ENCODE data around the gene ABHD8. TPM values are rescaled to one million over a fixed set of nuclear protein-coding genes. Genes with fewer than 3 reads are reported as not detected.
A peak's percentile ranks its signal among the peaks of the same experiment; 100 is the strongest.

ABHD8 gene
- total and polyA plus RNA-seq, 2 of the 13 experiments (the other 11 are each of a cell fraction or from before 2014, with no cell fraction given), result 6.3 to 7.2 TPM

DNA sequence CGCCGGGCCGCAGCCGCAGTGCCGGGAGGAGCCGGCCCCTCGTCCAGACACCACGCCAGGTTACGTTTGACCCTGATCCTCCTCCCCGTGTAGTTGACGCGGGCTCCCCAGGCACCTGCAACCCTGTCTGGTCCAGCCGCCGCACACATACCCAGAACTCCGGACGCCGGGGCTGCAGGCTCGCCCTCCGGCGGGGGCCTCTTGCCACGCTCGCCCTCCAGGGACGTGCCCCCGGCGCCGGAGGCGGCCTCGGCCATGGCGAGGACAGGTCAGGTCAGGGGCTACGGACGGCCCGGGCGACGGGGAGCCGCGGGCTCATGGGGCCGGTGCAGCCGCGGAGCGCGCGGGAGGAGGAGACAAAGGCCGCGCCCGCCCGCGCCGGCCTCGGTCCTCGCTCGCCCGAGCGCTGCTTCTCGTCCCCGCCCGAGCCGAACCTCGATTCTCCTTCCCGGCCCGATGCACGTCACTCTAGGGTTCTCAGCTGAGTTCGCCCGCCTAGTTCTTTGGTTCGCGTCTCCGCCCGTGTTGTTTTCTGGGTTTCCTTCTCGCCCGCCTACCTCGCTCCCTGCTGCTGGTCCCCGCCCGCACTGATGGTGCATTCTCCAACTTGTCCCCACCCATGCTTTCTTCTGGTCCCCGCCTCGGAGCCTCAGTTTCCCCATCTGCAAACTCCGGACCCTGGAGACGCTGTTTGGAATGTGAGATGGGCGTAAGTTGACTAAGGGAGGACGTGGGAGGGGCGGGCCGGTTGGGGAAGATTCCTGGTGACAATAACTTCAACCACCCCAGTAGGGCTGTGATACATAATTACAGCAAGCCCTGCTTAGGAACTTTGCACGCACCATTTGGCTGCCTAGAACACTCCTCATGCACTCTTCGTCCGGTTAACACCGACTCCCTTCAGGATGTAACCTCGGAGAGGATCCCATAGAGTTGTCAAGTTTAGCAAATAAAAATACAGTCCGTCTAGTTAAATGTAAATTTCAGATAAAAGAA lies 31.5 kb upstream of the ABHD8 start, which contains the start of gene ANO8 (continued):
- TF ChIP-seq, protein P1, sequence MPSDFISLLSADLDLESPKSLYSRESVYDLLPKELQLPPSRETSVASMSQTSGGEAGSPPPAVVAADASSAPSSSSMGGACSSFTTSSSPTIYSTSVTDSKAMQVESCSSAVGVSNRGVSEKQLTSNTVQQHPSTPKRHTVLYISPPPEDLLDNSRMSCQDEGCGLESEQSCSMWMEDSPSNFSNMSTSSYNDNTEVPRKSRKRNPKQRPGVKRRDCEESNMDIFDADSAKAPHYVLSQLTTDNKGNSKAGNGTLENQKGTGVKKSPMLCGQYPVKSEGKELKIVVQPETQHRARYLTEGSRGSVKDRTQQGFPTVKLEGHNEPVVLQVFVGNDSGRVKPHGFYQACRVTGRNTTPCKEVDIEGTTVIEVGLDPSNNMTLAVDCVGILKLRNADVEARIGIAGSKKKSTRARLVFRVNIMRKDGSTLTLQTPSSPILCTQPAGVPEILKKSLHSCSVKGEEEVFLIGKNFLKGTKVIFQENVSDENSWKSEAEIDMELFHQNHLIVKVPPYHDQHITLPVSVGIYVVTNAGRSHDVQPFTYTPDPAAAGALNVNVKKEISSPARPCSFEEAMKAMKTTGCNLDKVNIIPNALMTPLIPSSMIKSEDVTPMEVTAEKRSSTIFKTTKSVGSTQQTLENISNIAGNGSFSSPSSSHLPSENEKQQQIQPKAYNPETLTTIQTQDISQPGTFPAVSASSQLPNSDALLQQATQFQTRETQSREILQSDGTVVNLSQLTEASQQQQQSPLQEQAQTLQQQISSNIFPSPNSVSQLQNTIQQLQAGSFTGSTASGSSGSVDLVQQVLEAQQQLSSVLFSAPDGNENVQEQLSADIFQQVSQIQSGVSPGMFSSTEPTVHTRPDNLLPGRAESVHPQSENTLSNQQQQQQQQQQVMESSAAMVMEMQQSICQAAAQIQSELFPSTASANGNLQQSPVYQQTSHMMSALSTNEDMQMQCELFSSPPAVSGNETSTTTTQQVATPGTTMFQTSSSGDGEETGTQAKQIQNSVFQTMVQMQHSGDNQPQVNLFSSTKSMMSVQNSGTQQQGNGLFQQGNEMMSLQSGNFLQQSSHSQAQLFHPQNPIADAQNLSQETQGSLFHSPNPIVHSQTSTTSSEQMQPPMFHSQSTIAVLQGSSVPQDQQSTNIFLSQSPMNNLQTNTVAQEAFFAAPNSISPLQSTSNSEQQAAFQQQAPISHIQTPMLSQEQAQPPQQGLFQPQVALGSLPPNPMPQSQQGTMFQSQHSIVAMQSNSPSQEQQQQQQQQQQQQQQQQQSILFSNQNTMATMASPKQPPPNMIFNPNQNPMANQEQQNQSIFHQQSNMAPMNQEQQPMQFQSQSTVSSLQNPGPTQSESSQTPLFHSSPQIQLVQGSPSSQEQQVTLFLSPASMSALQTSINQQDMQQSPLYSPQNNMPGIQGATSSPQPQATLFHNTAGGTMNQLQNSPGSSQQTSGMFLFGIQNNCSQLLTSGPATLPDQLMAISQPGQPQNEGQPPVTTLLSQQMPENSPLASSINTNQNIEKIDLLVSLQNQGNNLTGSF (CRISPR knock-in tag; IDR thresholded peaks at IDR 0.05), result peak; percentile 79; the same call in 1 of the 2 replicates
- TF ChIP-seq ZNF790 (CRISPR knock-in tag; IDR thresholded peaks at IDR 0.05; ENCODE audit: borderline replicate concordance), result no peak
- no peak for TF ChIP-seq PLRG1 (conservative IDR thresholded peaks at IDR 0.05)
- TF ChIP-seq BCL6 (CRISPR knock-in tag; IDR thresholded peaks at IDR 0.05), result peak; percentile 18; the same call in 1 of the 2 replicates
- TF ChIP-seq, protein P2, sequence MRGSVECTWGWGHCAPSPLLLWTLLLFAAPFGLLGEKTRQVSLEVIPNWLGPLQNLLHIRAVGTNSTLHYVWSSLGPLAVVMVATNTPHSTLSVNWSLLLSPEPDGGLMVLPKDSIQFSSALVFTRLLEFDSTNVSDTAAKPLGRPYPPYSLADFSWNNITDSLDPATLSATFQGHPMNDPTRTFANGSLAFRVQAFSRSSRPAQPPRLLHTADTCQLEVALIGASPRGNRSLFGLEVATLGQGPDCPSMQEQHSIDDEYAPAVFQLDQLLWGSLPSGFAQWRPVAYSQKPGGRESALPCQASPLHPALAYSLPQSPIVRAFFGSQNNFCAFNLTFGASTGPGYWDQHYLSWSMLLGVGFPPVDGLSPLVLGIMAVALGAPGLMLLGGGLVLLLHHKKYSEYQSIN (CRISPR knock-in tag; IDR thresholded peaks at IDR 0.05; ENCODE audit: borderline replicate concordance), result no peak
- TF ChIP-seq ZNF296 (CRISPR knock-in tag; conservative IDR thresholded peaks at IDR 0.05), result no peak
- no peak for TF ChIP-seq NCOR1 (IDR thresholded peaks at IDR 0.05; ENCODE audit: borderline replicate concordance, low read length)
- TF ChIP-seq, protein P3, sequence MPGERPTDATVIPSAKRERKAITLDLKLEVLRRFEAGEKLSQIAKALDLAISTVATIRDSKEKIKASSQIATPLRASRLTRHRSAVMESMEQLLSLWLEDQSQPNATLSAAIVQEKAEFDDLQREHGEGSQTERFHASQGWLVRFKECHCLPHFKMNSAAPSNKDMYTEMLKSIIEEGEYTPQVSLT (CRISPR knock-in tag; IDR thresholded peaks at IDR 0.05; ENCODE audit: borderline replicate concordance, low read depth), result no peak
- TF ChIP-seq ZZZ3 (CRISPR knock-in tag; IDR thresholded peaks at IDR 0.05; ENCODE audit: borderline replicate concordance), result no peak
- no peak for TF ChIP-seq ZNF30 (CRISPR knock-in tag; IDR thresholded peaks at IDR 0.05)
- TF ChIP-seq, protein P4, sequence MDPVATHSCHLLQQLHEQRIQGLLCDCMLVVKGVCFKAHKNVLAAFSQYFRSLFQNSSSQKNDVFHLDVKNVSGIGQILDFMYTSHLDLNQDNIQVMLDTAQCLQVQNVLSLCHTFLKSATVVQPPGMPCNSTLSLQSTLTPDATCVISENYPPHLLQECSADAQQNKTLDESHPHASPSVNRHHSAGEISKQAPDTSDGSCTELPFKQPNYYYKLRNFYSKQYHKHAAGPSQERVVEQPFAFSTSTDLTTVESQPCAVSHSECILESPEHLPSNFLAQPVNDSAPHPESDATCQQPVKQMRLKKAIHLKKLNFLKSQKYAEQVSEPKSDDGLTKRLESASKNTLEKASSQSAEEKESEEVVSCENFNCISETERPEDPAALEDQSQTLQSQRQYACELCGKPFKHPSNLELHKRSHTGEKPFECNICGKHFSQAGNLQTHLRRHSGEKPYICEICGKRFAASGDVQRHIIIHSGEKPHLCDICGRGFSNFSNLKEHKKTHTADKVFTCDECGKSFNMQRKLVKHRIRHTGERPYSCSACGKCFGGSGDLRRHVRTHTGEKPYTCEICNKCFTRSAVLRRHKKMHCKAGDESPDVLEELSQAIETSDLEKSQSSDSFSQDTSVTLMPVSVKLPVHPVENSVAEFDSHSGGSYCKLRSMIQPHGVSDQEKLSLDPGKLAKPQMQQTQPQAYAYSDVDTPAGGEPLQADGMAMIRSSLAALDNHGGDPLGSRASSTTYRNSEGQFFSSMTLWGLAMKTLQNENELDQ (CRISPR knock-in tag; IDR thresholded peaks at IDR 0.05; ENCODE audit: borderline replicate concordance), result no peak
- TF ChIP-seq PCBP1 (IDR thresholded peaks at IDR 0.05; ENCODE audit: borderline replicate concordance, low read depth, low read length), result no peak
- peak; percentile 62 for TF ChIP-seq RFXAP (CRISPR knock-in tag; IDR thresholded peaks at IDR 0.05; ENCODE audit: borderline replicate concordance)
- TF ChIP-seq, protein P5, sequence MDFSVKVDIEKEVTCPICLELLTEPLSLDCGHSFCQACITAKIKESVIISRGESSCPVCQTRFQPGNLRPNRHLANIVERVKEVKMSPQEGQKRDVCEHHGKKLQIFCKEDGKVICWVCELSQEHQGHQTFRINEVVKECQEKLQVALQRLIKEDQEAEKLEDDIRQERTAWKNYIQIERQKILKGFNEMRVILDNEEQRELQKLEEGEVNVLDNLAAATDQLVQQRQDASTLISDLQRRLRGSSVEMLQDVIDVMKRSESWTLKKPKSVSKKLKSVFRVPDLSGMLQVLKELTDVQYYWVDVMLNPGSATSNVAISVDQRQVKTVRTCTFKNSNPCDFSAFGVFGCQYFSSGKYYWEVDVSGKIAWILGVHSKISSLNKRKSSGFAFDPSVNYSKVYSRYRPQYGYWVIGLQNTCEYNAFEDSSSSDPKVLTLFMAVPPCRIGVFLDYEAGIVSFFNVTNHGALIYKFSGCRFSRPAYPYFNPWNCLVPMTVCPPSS (IDR thresholded peaks at IDR 0.05), result no peak
- TF ChIP-seq ZNF879 (CRISPR knock-in tag; IDR thresholded peaks at IDR 0.05), result no peak
- no peak for TF ChIP-seq SRY (CRISPR knock-in tag; IDR thresholded peaks at IDR 0.05)
- peak; percentile 27; the same call in 1 of the 2 replicates for TF ChIP-seq MEIS1 (CRISPR knock-in tag; IDR thresholded peaks at IDR 0.05; ENCODE audit: borderline replicate concordance)
- no peak for TF ChIP-seq NKX3-1 (CRISPR knock-in tag; IDR thresholded peaks at IDR 0.05)
